Activated B cell treated with CpG ODN at 0.5 μM for 24 hours (primary cell): ENCODE measurements around the gene PNPT1. TPM values are rescaled to one million over a fixed set of nuclear protein-coding genes. Genes with fewer than 3 reads are reported as not detected.

Experiments
- ATAC-seq: fragments of 200-7000 bp; cut with Tn5 transposase; one replicate; pipeline ENCODE4 v1.10.0; 2021; ENCODE audit warnings: low read depth, mild to moderate bottlenecking, moderate library complexity
- CTCF ChIA-PET: fragments of 350-600 bp; sonication (Branson Sonifier 250); formaldehyde crosslinking; loops from one replicate; lab custom pipeline; 2021; ENCODE audit warnings: antibody characterized with exemption; lab: Charles Lee
- POLR2A ChIA-PET: fragments of 350-600 bp; sonication (Branson Sonifier 250); formaldehyde crosslinking; loops from one replicate; lab custom pipeline; 2021; ENCODE audit warnings: antibody characterized with exemption; lab: Charles Lee
- DNase-seq: peaks from one replicate; pipeline ENCODE4 v3.0.0; 2022
- H3K27ac Mint-ChIP-seq: one replicate; pipeline ENCODE4 v1.8.0; 2020; ENCODE audit warnings: mixed read lengths
- H3K27me3 Mint-ChIP-seq: one replicate; pipeline ENCODE4 v1.8.0; 2021; ENCODE audit warnings: mixed read lengths
- H3K36me3 Mint-ChIP-seq: one replicate; pipeline ENCODE4 v1.8.0; 2021; ENCODE audit warnings: low read depth, mixed read lengths
- H3K4me1 Mint-ChIP-seq: one replicate; pipeline ENCODE4 v1.8.0; 2021; ENCODE audit warnings: mixed read lengths
- H3K4me3 Mint-ChIP-seq: one replicate; pipeline ENCODE4 v1.8.0; 2020; ENCODE audit warnings: mild to moderate bottlenecking, mixed read lengths
- H3K9me3 Mint-ChIP-seq: one replicate; pipeline ENCODE4 v1.8.0; 2020; ENCODE audit warnings: mixed read lengths
- intact Hi-C: fragments of 100-400 bp; cut with micrococcal nuclease; formaldehyde crosslinking; loops from one replicate; pipeline ENCODE4 v1.15.1; 2024
- total RNA-seq: library from RNA; stranded (reverse); gene quantifications from 2 replicates; pipeline ENCODE4 v1.2.3, GENCODE V29; 2022
- TF ChIP-seq, protein P1 (sequence below): fragments of 200-600 bp; IDR thresholded peaks from one replicate; pipeline ENCODE4 v1.8.0; 2022; ENCODE audit warnings: antibody characterized with exemption, mild to moderate bottlenecking

Gene PNPT1
- total RNA-seq, 1 donor from 2014 or later = 35.8 TPM

DNA sequence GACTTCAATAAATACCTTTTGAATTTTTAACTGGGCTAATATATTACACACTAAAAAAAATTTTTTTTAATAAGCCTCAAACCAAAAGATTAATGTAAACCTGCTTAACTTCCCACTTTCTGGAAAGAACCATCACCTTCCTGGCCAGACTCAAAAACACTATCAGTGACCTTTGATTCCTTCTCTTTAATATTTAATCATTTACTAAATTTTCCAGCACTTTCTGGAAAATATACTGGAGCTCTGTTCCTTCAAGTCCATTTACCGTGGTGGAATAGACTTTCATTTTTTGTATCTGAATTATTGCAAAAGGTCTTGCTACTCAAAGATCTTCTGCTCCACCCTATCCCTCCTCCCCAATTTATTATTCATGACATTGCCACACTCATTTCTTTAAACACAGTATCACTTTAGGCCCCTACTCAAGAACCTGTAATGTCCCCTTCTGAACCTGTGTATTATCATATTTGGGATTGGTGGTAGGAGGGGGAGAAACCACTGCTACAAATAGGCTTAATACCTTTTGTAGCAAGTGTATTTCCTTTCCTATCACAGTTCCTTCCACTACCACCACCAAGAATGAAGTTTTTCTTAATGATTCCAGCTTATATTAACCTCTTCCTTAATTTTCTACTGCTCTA is 83.6 kb downstream of the PNPT1 start:
- CTCF ChIA-PET = no interaction called here
- Mint-ChIP-seq H3K4me3 (no peak overlapping the region), H3K4me1 (peaks cover 29% of the 10 kb centered on the region), H3K9me3 (no peaks in the 10 kb centered on the region), H3K27ac (no peak overlapping the region), H3K27me3 (no peaks in the 10 kb centered on the region), H3K36me3 (peaks cover 60% of the 10 kb centered on the region)
- ATAC-seq = no peak
- POLR2A ChIA-PET = interaction anchor here (0.7 kb wide), 1 partner anchor 1584 kb away, joined by 3 read pairs; no protein-coding TSS in a partner anchor
- no peak for DNase-seq
- intact Hi-C loops = no loop called here
- TF ChIP-seq, protein P1, sequence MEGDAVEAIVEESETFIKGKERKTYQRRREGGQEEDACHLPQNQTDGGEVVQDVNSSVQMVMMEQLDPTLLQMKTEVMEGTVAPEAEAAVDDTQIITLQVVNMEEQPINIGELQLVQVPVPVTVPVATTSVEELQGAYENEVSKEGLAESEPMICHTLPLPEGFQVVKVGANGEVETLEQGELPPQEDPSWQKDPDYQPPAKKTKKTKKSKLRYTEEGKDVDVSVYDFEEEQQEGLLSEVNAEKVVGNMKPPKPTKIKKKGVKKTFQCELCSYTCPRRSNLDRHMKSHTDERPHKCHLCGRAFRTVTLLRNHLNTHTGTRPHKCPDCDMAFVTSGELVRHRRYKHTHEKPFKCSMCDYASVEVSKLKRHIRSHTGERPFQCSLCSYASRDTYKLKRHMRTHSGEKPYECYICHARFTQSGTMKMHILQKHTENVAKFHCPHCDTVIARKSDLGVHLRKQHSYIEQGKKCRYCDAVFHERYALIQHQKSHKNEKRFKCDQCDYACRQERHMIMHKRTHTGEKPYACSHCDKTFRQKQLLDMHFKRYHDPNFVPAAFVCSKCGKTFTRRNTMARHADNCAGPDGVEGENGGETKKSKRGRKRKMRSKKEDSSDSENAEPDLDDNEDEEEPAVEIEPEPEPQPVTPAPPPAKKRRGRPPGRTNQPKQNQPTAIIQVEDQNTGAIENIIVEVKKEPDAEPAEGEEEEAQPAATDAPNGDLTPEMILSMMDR = no peak

GRCh38 chr2:55609193-55609794 is 84.3 kb downstream of the PNPT1 start:
- peaks cover 57% of the 10 kb centered on the region for H3K36me3 Mint-ChIP-seq
- CTCF ChIA-PET = no interaction called here
- no peak overlapping the region for H3K27ac Mint-ChIP-seq
- TF ChIP-seq, protein P1 = no peak
- ATAC-seq (no peak), DNase-seq (no peak)
- H3K27me3 Mint-ChIP-seq = no peaks in the 10 kb centered on the region
- no peaks in the 10 kb centered on the region for H3K9me3 Mint-ChIP-seq
- POLR2A ChIA-PET = no interaction called here
- peaks cover 31% of the 10 kb centered on the region for H3K4me1 Mint-ChIP-seq
- no peak overlapping the region for H3K4me3 Mint-ChIP-seq
- intact Hi-C loops = no loop called here

DNA sequence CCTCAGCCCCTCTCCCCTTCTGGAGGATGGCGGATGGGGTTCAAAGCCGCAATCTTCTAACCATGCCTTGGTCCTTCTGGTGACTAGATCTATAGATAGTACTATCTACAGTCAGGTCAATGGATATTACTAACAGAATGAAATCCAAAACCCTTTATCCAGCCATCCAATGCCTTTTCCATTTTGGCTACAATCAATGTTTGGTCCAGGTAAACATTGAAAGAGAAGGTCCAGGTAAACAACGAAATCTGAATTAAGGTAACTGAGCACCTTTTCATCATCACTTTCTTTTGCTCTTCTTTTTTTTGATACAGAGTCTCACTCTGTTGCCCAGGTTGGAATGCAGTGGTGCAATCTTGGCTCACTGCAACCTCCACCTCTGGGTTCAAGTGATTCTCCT is 85.9 kb downstream of the PNPT1 start:
- intact Hi-C loops = no loop called here
- no peak overlapping the region for H3K27ac Mint-ChIP-seq
- H3K9me3 Mint-ChIP-seq = no peaks in the 10 kb centered on the region
- ATAC-seq (no peak), DNase-seq (no peak)
- H3K27me3 Mint-ChIP-seq = no peaks in the 10 kb centered on the region
- CTCF ChIA-PET = no interaction called here
- peaks cover 54% of the 10 kb centered on the region for H3K36me3 Mint-ChIP-seq
- TF ChIP-seq, protein P1 = no peak
- H3K4me1 Mint-ChIP-seq = peaks cover 29% of the 10 kb centered on the region
- POLR2A ChIA-PET = interaction anchor here (0.6 kb wide), 1 partner anchor 9 kb away, joined by 3 read pairs; no protein-coding TSS in a partner anchor
- H3K4me3 Mint-ChIP-seq = no peak overlapping the region

- POLR2A ChIA-PET = interaction anchor here (0.7 kb wide), 1 partner anchor 13 kb away, joined by 3 read pairs; no protein-coding TSS in a partner anchor
- Mint-ChIP-seq H3K9me3 (no peaks in the 10 kb centered on the region), H3K27me3 (no peaks in the 10 kb centered on the region), H3K4me3 (no peak overlapping the region), H3K36me3 (peaks cover 50% of the 10 kb centered on the region), H3K27ac (no peak overlapping the region), H3K4me1 (peaks cover 28% of the 10 kb centered on the region)
- TF ChIP-seq, protein P1 = no peak
- DNase-seq (no peak), ATAC-seq (no peak)
- CTCF ChIA-PET = no interaction called here
- intact Hi-C loops = no loop called here
Observed at GRCh38 chr2:55604027-55604565, 89.5 kb downstream of the PNPT1 start.

- Mint-ChIP-seq H3K4me3 (no peak overlapping the region), H3K27me3 (no peaks in the 10 kb centered on the region), H3K4me1 (peaks cover 19% of the 10 kb centered on the region), H3K36me3 (peaks cover 59% of the 10 kb centered on the region), H3K27ac (no peak overlapping the region), H3K9me3 (no peaks in the 10 kb centered on the region)
- CTCF ChIA-PET = no interaction called here
- ATAC-seq = no peak
- POLR2A ChIA-PET = interaction anchor here (1.5 kb wide), 1 partner anchor 15 kb away, joined by 4 read pairs; no protein-coding TSS in a partner anchor
- intact Hi-C loops = no loop called here
- no peak for DNase-seq
- TF ChIP-seq, protein P1 = no peak
Observed at GRCh38 chr2:55601849-55602248, 91.8 kb downstream of the PNPT1 start.
